ENCODE results near the gene ATL1.
"Not testable (repeated sequence)": the region's sequence is repeated elsewhere in the genome, so short reads cannot be mapped to it uniquely, and the experiment has no call there.

ATL1 gene

GRCh38 chr14:50534997-50535396 lies 24.9 kb upstream of the ATL1 start:
- DNase-seq (ENCODE audit: low spot score) = no peak

DNA sequence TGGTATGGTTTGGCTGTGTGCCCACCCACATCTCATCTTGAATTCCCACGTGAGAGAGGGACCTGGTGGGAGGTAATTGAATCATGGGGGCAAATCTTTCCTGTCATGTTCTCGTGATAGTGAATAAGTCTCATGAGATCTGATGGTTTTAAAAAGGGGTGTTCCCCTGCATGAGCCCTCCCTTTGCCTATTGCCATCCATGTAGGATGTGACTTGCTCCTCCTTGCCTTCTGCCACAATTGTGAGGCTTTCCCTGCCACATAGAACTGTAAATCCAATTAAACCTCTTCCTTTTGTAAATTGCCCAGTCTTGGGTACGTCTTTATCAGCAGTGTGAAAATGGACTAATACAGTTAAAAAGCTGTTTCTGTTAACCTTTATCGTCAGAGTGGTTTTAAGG lies 21.9 kb upstream of the ATL1 start:
- not testable (repeated sequence) for DNase-seq (ENCODE audit: low spot score)

GRCh38 chr14:50539051-50539450 lies 20.9 kb upstream of the ATL1 start:
- DNase-seq (ENCODE audit: low spot score) = no peak

DNA sequence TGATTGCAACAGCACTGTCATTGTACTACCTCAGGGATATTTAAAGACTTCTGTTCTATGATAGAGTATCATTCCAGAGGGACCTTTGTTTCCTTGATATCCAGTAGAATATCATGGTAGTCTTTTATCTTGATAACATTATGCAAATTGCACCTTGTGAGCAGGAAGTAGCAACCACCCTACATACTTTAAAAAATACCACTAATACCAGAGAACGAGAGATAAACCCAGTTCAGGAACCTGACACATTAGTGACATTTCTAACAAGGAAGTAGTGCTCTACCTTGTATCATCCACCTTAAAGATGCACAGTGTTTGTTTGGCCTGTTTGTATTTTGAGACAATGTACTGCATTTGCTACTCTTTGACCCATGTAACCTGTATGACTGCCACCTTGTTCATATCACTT lies 18.8 kb upstream of the ATL1 start:
- DNase-seq (ENCODE audit: low spot score) = no peak

DNA sequence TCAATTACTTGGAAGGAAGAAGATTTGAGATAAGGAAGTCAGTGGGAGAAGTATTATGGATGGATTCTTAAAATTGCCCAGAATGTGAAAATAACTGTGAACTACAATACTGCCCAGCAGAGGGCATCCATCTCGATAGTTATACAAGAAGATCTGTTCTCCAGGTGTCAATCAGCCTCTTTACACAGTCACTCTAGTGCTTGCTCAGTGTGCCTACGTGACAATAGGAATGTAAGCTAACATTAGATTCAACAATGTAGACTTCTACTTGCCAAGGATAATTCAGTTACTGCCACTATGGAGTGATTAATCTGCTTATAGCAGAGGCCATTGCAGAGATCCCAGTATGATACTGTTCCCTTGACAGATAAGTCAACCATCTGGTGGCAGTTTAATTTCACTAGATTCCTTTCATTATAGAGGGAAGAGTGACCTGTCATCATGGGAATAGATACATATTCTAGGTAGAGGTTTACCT lies 17.0 kb upstream of the ATL1 start:
- DNase-seq (ENCODE audit: low spot score) = peak; percentile 70

DNA sequence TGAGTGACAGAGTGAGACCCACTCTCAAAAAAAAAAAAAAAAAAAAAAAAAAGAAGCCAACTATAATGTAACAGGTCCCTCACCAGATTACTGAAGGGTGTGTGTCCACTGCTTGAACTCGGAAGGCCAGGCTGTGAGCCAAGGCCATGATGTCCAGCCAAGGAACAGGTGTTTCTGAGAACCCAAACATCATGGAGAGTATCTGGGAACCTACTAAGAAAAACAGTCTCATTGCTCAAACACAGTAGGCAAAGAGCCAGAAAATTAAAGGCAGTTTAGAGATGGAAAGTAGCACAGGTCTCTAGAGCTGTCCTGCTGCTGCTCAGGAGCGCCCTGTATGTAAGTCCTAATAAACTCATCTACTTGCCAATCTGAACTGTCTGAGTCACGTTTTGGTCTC lies 15.0 kb upstream of the ATL1 start:
- no peak for DNase-seq (ENCODE audit: low spot score)

GRCh38 chr14:50545618-50546017 lies 14.3 kb upstream of the ATL1 start:
- peak; percentile 68 for DNase-seq (ENCODE audit: low spot score)

DNA sequence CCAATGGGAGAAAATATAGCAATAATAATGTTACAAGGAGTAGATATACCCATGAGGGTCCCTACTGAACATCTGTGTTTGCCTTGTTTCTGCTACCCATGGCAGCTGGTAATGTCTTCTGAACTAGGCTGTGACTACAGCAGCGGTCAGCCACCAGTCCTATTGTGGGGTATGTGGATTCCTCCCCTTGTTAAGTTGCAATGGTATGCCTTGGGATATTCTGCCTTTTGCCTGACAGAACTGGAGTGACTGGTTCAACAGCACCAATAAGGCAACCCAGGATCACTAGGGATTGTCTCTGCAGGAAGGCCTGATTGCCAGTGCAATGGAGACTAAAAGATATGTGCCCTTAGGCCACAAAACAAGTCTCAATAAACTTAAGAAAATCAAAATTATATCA lies 9.7 kb upstream of the ATL1 start:
- DNase-seq (ENCODE audit: low spot score) = no peak

DNA sequence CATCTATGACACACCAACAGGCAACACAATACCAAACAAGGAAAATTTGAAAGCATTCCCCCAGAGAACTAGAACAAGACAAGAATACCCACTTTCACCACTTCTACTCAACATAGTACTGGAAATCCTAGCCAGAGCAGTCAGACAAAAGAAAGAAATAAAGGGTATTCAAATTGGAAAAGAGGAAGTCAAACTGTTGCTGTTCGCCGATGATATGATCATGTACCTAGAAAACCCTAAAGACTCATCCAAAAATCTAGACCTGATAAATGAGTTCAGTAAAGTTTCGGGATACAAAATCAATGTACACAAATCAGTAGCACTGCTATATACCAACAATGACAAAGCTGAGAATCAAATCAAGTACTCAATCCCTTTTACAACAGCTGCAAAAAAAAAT lies 8.1 kb upstream of the ATL1 start:
- DNase-seq (ENCODE audit: low spot score) = no peak

GRCh38 chr14:50552796-50553195 lies 7.1 kb upstream of the ATL1 start:
- not testable (repeated sequence) for DNase-seq (ENCODE audit: low spot score)

GRCh38 chr14:50560931-50561285 lies 963 bp downstream of the ATL1 start:
- DNase-seq (ENCODE audit: low spot score) = peak; percentile 71

GRCh38 chr14:50562841-50563240 lies 2.9 kb downstream of the ATL1 start:
- no peak for DNase-seq (ENCODE audit: low spot score)

DNA sequence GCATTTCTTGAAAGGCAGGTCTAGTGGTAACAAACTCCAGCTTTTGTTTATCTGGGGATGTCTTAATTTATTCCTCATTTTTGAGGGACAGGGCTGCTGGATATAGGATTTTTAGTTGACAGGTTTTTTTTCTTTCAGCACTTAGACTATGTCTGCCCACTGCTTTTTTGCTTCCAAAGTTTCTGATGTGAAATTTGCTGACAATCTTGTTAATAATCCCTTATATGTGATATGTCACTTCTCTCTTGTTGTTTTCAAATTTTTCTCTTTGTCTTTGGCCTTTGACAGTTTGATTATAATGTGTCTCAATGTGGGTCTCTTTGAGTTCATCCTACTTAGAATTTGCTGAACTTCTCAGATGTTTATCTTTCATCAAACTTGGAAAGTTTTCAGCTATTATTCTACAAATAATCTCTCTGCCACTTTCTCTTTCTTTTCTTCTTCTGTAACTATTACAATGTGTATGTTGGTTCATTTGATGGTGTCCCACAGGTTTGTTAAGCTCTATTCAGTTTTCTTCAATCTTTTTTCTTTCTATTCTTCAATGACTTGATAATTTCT lies 9.8 kb downstream of the ATL1 start:
- DNase-seq (ENCODE audit: low spot score) = no peak

DNA sequence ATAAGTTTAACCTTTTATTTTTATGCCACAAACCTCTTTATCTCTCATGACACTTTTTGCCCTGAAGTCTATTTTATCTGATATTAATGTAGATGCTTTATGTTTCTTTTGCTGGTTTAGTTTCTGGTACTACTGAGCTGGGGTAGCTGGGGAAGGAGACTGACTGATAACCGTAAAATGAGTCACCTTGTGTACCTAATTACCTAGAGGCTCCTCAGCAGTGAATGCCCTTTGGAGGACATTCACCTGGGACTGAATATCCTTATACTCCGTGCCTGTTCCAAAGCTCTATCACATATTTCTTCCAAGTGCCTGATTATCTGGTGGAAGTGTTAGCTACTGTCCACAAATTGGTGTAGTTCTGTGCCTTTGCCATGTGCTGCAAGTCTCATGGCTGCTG lies 13.9 kb downstream of the ATL1 start:
- DNase-seq (ENCODE audit: low spot score) = no peak

GRCh38 chr14:50575769-50576168 lies 15.8 kb downstream of the ATL1 start:
- no peak for DNase-seq (ENCODE audit: low spot score)

DNA sequence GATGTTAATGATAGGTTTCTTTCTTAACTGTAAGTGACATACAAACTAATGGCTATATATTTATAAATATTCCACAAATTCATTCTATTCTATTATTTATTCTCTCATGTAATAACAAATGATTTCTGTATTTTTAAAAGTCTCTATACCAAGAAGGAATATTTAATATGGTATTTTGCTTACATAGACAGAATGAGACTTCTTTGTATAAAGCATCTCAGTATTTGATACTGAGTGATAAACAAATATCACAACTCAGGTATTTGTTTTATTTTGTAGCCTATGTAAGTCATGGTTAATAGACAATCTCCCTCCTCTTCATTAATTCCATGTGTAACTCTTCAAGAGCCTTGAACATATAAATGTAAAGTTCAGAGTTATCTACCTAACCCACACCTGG lies 18.0 kb downstream of the ATL1 start:
- no peak for DNase-seq (ENCODE audit: low spot score)

DNA sequence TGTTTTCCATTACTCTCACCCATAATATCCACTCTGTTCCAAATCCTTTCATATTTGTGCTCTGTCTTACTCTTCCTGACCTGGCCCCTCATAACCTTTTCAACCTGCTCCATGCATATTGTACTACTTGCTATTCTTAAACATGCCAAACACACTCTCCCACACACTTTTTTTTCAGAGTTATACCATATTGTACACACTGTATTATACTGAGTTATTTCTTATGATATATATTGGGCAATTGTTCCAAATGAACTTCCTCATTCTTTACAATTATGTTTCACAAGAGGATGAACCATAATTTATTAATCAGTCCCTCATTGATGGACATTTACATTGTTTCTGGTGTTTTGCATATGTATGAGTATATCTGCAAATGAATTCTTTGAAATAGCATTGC lies 18.5 kb downstream of the ATL1 start:
- no peak for DNase-seq (ENCODE audit: low spot score)

DNA sequence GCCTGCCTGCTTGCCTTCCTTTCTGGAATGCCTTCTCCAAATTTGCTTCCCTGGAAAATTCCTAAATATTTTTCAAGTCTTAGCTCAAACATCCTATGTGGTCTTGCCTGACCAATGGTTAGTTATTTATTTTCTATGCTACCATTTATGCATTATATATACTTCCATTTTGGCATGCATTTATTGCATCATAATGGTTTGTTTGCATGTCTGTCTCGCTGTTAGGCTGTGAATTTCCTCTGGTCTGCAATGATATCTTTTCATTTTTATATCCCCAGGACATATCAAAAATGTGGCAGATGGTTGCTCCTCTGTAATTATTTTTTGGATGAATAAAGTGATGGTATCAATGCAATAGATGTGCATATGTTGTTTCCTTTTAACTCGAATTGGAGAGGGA lies 30.5 kb downstream of the ATL1 start:
- no peak for DNase-seq (ENCODE audit: low spot score)

- no peak for DNase-seq (ENCODE audit: low spot score)
These were observed 34.8 kb downstream of the ATL1 start for GRCh38 chr14:50594577-50595316.

DNA sequence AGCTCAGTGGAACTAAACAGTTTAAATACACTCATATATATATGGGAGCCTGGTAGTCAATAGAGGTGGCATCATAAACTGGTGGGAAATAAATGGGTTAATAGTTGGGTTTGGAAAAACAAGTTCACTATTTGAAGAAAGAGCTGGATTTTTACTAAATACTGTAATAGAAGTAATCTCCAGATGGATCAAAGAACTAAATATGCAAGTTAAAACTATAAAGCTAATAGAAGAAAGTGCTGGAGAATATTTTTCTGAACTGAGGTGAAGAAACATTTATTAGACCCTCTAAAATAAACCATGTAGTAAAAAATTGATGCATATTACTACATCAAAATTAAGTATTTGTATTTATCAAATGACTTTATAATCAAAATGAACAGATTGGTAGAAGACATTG lies 38.8 kb downstream of the ATL1 start:
- no peak for DNase-seq (ENCODE audit: low spot score)

DNA sequence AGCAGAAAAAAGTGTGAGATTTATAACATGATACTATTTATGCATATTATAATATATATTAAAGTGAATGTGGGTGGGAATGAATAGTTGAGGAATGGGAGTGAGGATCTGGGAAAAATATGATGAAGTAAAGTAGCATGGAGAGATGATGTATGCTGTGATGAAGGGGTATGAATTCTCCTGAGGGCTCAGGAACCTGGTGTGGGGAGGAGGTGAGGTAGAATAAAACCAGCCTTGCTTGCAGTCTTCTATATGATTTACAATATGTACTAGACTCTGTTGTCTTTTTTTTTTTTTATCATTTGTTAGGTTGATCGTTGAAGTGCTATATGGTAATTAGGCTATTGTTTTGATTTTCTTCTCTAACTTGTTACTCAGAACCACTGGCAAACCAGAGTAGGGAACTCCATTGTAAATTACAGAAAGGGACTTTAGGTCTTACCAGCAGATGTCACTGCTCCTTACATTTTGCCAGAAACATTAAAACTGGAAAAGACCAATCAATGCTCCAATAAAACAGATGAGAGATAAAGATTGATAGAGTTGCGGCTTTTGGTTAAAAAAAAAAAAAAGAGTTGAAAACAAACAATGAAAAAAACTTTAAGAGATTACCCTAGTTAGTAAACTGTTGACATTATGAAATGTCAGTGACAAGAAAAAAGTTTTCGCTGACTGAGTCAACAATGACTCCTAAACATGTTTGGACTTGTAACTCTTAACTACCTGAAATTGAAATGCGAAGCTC lies 39.9 kb downstream of the ATL1 start:
- DNase-seq (ENCODE audit: low spot score) = peak; percentile 39

- no peak for DNase-seq (ENCODE audit: low spot score)
These were observed 40.9 kb downstream of the ATL1 start for GRCh38 chr14:50600849-50601248.

- no peak for DNase-seq (ENCODE audit: low spot score)
These were observed 41.4 kb downstream of the ATL1 start for GRCh38 chr14:50601394-50601793.
